NCI-H2029 treated with DMSO at 0.1 percent for 48 hours (cell line): ENCODE data around the gene IL4R.

Experiments used
- DNase-seq: peaks from one replicate; lab custom pipeline; 2025; lab: John Stamatoyannopoulos, UW

IL4R gene

DNA sequence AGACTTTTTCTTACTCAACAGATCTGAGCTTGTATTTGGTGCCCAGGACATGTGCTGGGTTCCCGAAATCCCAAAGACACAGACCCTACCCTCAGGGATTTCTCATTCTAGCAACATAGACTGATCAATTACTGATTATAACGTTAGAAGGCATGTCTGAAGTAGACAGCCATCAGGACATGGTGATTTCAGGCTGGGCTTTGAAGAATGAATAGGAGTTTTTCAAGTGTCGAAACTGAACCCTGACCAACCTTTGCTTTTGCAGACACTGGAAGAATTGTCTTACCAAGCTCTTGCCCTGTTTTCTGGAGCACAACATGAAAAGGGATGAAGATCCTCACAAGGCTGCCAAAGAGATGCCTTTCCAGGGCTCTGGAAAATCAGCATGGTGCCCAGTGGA is 48.2 kb downstream of the IL4R start:
- no peak for DNase-seq

DNA sequence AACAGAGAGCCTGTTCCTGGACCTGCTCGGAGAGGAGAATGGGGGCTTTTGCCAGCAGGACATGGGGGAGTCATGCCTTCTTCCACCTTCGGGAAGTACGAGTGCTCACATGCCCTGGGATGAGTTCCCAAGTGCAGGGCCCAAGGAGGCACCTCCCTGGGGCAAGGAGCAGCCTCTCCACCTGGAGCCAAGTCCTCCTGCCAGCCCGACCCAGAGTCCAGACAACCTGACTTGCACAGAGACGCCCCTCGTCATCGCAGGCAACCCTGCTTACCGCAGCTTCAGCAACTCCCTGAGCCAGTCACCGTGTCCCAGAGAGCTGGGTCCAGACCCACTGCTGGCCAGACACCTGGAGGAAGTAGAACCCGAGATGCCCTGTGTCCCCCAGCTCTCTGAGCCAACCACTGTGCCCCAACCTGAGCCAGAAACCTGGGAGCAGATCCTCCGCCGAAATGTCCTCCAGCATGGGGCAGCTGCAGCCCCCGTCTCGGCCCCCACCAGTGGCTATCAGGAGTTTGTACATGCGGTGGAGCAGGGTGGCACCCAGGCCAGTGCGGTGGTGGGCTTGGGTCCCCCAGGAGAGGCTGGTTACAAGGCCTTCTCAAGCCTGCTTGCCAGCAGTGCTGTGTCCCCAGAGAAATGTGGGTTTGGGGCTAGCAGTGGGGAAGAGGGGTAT is 48.9 kb downstream of the IL4R start:
- no peak for DNase-seq

DNA sequence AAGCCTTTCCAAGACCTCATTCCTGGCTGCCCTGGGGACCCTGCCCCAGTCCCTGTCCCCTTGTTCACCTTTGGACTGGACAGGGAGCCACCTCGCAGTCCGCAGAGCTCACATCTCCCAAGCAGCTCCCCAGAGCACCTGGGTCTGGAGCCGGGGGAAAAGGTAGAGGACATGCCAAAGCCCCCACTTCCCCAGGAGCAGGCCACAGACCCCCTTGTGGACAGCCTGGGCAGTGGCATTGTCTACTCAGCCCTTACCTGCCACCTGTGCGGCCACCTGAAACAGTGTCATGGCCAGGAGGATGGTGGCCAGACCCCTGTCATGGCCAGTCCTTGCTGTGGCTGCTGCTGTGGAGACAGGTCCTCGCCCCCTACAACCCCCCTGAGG is 49.5 kb downstream of the IL4R start:
- no peak for DNase-seq

DNA sequence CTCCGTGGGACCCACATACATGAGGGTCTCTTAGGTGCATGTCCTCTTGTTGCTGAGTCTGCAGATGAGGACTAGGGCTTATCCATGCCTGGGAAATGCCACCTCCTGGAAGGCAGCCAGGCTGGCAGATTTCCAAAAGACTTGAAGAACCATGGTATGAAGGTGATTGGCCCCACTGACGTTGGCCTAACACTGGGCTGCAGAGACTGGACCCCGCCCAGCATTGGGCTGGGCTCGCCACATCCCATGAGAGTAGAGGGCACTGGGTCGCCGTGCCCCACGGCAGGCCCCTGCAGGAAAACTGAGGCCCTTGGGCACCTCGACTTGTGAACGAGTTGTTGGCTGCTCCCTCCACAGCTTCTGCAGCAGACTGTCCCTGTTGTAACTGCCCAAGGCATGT is 50.0 kb downstream of the IL4R start:
- peak; percentile 49 for DNase-seq

DNA sequence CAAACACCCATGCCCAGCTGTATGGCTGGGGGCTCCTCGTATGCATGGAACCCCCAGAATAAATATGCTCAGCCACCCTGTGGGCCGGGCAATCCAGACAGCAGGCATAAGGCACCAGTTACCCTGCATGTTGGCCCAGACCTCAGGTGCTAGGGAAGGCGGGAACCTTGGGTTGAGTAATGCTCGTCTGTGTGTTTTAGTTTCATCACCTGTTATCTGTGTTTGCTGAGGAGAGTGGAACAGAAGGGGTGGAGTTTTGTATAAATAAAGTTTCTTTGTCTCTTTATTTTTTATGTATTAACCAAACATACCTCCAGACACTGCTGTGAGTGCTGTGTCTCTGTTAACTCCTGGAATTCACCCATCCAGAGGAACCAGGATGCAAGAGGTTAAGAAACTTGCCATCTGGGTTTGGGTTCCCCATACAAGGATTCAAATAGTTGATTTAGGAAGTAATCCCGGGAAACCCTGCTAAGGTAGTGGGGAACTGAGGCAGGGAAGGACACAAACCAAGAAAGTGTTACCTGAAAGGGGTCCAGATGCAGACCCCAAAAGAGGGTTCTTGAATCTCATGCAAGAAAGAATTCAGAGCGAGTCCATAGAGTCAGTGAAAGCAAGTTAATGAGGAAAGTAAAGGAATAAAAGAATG is 50.8 kb downstream of the IL4R start:
- DNase-seq = no peak

DNA sequence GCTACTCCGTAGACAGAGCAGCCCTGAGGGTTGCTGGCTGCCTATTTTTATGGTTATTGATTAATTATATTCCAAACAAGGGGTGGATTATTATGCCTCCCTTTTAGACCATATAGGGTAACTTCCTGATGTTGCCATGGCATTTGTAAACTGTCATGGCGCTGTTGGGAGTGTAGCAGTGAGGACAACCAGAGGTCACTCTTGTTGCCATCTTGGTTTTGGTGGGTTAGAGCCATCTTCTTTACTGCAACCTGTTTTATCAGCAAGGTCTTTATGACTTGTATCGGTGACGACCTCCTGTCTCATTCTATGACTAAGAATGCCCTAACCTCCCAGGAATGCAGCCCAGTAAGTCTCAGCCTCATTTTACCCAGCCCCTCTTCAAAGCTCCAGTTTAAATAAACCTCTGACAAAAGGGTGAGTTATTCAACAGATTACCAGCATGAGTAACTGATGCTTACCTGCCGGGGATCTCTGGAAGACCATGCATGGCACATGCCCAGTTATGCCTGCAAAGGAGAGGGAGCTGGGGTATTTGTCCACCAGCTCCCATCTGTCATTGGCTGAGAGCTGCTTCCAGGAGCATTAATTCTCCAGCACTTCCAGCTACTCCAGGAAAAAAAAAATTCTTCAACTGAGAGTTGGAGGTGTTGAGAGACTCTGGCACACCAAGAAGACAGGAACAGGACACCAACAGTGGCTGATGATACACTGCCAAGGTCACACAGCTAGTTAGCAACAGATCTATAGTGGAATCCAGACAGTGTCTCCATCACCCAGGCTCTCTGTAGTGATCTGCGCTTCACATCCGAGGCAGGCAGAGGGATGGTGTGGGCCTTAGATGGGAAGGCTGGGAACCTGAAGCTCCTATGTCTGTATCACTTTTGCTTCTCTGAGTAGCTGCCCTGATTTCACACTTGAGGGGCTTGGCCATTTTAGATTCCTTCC is 51.6 kb downstream of the IL4R start:
- no peak for DNase-seq

DNA sequence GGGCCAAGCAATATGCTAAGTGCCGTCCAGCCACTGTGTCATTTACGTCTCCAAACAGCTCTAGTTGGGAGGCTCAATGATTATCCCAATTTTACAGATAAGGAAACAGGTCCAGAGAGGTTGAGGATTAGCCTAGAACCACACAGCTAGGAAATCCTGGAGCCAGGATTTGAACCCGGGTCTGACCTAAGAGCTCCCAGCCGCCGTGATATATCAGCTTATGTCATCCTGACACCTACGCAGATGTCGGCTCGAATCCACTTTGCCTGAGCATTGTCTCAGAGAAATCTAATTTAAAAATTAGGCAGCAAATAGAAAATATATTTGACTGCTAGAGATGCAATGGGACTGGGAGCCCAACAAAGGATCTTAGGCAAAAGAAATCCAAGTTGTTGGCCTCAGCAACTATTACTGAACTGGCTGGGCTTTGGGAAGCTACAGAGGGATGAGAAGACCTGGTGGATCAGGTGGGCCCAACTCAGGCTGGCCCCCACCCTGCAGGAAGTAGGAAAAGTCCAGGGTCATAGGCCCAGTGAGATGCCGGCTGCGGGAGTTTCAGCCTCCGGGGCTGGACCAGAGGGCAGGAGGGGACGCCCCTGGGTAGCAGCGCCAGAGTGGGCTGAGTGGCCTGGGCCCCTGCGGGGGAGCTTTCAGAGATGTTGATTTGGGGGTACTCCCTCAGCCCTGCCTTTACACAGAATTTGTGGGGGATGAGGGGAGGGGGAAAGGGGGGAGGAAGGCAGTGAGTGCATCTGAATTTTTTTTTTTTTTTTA is 53.1 kb downstream of the IL4R start:
- DNase-seq = no peak

DNA sequence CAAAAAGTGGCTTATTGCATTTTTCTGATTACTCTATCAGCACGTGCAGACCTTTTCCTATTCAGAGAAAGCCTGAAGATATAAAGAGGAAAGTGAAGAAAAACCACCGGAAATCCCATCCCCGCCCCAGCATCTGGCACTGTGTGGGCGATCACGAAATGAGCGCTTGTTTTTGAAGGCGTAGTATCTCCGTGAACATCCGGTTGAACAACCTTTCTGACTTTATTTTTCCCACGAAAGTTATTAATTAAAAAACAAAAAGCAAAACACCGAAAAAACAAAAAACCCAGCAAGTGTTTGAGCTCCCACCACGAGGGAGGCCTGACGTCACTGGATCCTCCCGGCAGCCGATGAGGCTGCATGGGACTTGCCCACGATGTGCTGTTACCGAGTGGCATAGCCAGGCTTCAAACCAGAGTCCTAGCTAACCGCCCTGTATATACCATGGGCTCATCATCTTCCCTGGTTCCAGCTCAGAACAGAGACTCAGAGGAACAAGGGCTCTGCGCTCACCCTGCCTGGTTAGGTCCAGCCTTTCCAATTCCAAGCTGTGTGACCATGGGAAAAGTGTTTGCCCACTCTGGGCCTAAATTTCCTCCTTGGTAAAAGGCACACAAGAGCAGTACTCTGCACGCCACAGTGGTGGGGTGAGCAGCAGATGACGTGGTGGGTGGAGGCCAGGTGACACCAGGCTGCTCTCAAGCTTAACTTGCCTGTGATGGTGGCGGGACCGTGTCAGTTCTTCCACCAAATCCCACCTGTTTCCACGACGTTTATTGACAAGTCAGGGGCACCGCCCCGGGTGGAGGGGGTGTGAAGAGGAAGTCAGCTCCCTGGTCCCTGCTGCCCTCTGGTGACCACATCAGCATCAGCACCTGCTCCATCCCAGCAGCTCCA is 53.9 kb downstream of the IL4R start:
- DNase-seq = no peak

DNA sequence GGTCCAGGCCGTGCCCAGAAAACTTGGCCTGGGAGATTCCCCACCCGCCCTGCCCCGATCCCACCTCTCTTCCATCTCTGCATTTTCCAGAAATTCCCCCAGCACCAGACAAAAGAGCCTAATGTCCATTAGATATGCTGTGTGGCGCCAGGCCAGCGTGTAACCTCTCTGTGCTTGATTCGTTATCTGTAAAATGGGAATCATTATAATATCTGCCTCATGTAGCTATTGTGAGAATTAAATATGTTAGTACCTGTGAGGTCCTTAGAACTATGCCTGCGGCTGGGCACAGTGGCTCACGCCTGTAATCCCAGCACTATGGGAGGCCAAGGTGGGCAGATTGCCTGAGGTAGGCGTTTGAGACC is 54.6 kb downstream of the IL4R start:
- DNase-seq = no peak

DNA sequence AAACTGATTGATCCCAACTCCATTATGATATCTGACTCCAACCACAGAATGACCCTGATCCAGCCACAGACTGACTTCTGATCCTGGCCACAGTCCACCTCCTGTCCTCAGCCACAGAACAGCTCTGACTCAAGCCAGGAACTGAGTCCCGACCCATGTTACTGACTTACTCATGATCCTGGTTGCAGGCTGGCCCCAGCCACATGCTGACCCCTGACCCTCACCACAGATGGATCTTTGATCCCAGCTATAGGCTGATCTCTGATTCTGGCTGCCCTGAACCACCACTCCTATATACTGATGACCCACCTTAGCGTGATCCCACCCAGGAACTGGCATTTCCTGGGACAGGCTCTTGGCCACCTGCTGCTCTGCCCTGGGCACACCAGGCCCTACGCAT is 56.0 kb downstream of the IL4R start:
- DNase-seq = no peak

DNA sequence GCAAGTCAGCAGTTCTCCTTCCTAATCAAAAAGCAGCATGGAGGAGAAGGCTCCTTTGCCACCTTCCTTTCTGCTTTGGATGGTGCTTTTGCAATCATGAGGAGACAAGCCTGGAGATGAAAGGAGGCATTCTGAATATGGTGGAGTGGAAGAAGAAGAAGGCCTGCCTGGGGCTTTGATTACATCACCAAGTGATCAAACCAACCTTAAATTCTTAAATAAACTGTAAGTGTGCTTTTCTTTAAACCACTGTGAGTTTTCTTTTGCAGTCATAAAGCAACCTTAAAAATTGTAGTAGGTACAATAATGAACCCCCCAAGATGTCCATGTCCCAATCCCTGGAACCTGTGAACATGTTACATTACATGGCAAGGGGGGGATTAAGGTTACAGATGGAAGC is 56.5 kb downstream of the IL4R start:
- no peak for DNase-seq

DNA sequence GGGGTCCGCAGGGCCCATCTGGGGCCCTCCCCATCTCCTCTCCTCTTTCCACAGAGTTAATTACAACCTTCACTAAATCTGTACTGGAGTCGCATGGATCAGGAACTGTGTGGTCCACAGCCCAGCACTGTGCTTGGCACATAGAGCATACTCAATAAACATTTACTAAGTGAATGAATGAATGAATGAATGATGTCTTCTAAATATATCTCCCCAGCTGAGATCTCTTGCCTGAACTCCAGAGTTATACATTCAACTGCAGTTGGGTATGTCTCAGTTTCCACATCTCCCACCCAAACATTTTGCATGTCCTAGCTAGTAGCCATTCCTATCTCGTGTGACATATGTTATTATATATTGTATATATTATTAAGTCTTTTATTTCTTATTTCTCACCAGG is 59.5 kb downstream of the IL4R start:
- no peak for DNase-seq

DNA sequence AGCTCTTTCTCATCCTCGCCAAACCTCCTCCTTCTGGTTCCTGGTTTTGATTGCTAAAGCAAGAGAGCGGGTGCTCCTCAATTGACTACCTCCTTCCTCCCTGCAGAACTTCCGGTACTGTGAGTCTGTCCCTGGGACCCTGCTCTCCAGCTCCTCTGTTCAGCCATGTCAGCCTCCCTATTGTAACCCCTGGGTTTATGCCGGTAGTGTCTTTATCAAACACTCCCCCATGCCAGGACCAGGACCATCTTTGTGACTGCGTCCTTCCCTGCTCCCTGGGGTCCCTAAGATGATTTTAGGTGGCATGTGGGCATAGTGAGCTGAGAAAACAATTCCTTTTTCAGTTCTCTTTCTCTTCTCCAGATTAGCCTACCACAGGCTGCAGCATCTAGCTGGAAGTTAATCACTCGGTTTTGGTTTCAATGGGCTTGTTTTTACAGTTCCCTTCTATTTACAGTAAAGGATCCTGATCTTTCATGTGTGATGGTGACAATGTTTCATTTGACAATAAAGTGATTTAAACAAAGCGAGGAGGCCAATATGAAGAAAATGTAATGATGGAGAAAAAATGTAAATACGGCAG is 60.5 kb downstream of the IL4R start:
- no peak for DNase-seq

DNA sequence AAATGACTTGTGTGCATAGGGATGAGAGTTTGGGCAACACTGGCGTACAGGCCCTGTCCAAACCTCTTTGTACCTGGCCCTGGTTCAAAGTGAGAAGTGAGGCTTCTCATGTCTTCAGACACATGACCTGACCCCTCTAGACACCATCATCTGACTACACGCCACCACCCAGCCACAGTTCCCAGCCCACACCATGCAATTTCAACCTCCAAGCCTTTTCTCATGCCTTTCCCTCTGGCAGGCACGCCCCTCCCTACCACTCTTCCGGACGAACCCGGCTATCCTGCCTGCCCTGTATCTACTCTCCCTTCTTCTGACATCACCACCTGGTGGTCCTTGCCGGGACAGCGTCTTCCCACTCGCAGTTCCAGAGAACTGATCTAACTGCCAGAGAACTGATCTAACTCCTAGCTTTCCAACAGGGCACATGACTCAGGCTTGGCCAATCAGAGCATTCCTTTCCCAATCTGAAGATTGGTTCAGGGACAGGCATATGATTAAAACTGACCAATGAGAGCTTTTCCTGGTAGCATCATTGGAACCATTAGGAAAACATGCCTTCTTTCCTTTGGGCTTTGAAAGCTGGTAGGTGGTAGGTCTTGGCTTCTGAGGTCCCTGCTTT is 61.1 kb downstream of the IL4R start:
- no peak for DNase-seq

DNA sequence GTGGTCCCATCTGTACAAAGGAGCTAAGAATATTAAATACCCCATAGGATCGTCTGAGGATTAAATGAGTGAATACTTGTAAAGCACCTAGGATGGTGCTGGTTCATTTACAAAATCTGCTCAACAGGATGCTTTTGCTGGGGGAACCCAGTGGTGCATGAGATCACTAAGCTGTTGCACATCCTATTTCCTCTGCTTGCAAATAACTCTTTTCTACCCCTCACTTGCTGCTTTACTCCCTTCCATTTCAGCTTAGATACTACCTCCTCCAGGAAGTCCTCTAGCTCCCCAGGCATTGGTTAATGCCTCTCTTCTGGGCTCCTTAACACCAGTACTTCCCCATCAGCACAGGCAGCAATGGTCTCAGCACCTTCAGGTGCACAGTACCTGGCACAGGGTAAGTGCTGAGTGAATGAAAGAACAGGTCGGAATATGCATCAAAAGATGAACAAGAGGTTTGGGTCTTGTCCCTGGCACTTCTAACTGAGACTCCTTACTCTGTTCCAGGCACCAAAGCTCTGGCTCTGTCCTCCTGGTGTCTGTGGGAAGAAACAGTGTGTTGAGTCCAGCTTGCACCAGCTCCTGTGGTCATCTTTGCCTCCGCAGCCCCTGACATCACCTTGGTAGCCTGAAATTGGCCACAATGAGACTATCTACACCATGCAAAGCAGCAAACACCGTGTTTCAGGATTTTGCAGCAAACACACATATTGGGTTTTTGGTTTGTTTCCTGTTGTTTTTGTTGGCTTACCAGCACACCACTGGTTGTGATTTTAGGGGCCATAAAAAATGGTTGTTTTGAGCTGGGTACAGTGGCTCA is 64.1 kb downstream of the IL4R start:
- DNase-seq = no peak

DNA sequence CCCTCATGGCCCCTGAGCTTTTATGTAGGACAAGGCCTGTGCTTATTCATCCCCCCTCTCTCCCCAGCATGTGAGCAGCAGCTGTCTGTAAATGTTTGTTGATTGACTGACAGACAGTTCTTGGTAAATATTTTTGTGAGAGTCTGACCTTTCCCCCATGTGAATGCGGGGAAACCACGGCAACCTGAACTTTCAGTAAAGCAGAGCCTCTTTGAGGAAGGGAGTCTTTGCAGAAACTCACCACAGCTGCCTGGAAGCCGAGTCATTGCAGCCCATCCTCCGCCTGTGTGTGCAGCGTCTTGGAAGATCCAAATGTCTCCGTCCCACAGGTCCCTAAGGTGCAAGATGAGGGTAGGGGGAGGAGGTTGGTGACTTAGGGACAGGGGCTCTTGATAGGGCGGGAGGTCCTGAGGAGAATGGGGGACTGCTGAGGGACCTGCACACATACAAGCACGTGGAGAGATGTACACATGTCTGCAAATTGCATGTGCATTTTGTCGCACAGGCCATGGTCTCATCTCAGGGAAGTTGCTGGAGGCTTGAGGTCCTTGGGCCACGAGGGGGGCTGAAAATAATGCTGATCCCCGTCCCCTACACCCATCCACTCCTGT is 65.2 kb downstream of the IL4R start:
- no peak for DNase-seq

DNA sequence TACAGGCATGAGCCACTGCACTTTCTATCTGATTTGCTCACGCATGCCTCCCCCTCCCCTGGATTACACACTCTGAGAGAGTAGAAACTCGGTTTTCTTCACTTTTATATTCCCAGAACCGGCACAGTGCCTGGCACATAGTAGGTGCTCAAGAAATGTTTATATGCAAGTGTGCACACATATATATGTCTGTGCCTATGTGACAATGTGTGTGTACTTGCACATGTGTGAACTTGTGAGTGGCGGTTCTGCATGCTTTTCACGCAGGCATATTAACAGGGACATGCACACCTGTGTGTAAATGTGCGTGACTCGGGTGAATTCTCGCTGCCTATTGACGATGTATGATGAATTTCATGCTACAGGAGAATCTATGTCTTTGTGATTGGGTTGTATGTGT is 66.1 kb downstream of the IL4R start:
- no peak for DNase-seq

DNA sequence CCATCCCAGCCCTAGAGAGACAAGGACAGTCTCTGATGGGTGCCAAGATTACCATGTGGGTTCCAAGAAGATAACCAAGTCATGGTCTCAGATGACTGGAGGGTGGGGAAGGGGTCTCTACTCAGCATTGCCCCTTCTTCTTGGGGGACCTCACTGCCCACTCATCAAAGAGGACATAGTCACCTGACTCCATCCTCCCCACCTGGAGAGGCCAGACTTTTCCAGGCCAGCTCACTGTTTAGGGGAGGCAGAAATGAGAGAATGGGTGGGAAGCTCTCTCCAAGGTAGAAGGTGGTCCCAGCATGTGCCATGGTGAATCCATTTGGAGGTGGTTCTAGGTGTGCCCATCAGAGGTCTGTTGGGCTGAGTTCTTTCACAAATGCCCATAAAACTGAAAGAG is 67.5 kb downstream of the IL4R start:
- no peak for DNase-seq
